ENCODE results near the gene SPATS2L.

SPATS2L gene

DNA sequence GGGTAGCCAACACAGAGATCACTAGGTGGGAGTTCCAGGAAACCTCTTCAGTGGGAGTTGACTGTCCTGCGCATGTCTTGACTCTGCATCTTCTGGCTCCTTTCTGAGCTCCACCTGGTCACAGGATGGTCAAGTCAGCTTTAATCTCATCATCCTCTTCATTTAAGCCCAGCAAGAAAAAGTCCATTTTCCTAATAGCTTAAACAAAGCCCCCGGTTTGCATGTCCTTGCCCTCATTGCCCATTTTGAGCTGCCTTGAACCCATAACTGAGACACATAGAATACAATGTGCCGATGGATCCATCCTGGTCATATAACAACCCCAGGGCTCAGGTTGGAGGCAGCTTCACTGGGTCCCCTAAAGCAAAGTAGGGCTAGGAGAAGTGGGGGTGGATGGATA is 40.8 kb downstream of the SPATS2L start:
- H3K36me3 ChIP-seq (ENCODE audit: control insufficient read depth, insufficient read depth, low read length): no peaks in the 10 kb centered on the region

GRCh38 chr2:200348897-200349563 is 42.5 kb downstream of the SPATS2L start:
- Histone ChIP-seq H3K9me3 (ENCODE audit: control insufficient read depth, low read length) (no peaks in the 10 kb centered on the region), H3K36me3 (ENCODE audit: control insufficient read depth, insufficient read depth, low read length) (no peaks in the 10 kb centered on the region), H3K4me1 (ENCODE audit: control insufficient read depth, insufficient read depth, low read length, poor library complexity, severe bottlenecking) (no peaks in the 10 kb centered on the region), H3K4me3 (ENCODE audit: insufficient read depth, low read depth, low read length, poor library complexity, severe bottlenecking) (no peak overlapping the region), H3K27ac (ENCODE audit: insufficient read depth, low read length, poor library complexity, severe bottlenecking) (no peak overlapping the region), H3K27me3 (replicated peaks; ENCODE audit: control insufficient read depth, insufficient read depth, low read length, poor library complexity, severe bottlenecking) (no peaks in the 10 kb centered on the region)
- DNase-seq: no peak

More for the DNA sequence above, 40.8 kb downstream of the SPATS2L start:
- no peak for DNase-seq
- Histone ChIP-seq H3K27ac (ENCODE audit: insufficient read depth, low read length, poor library complexity, severe bottlenecking) (no peak overlapping the region), H3K27me3 (replicated peaks; ENCODE audit: control insufficient read depth, insufficient read depth, low read length, poor library complexity, severe bottlenecking) (no peaks in the 10 kb centered on the region), H3K9me3 (ENCODE audit: control insufficient read depth, low read length) (no peaks in the 10 kb centered on the region), H3K4me1 (ENCODE audit: control insufficient read depth, insufficient read depth, low read length, poor library complexity, severe bottlenecking) (no peaks in the 10 kb centered on the region), H3K4me3 (ENCODE audit: insufficient read depth, low read depth, low read length, poor library complexity, severe bottlenecking) (no peak overlapping the region)

DNA sequence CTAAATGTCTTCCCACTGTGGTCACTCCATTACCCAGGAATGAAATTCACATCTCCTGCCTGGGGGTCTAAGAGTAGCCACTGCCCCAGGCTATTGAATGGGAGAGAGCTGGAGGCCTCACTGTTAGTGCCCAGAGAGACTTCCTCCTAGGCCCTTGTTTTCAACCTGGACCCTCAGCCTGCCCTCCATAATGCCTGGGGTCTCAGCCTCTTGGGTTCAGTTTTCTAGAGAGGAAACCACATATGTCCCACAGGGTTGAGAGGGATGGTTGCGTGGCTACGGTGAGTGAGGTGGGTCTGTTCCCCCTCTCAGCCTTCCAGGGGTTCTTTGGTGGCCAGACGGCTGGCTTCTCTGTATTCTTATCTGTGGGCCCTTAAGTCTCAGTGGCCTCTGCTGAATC is 43.4 kb downstream of the SPATS2L start:
- Histone ChIP-seq H3K27me3 (replicated peaks; ENCODE audit: control insufficient read depth, insufficient read depth, low read length, poor library complexity, severe bottlenecking) (no peaks in the 10 kb centered on the region), H3K36me3 (ENCODE audit: control insufficient read depth, insufficient read depth, low read length) (no peaks in the 10 kb centered on the region), H3K4me3 (ENCODE audit: insufficient read depth, low read depth, low read length, poor library complexity, severe bottlenecking) (no peak overlapping the region), H3K9me3 (ENCODE audit: control insufficient read depth, low read length) (no peaks in the 10 kb centered on the region), H3K27ac (ENCODE audit: insufficient read depth, low read length, poor library complexity, severe bottlenecking) (no peak overlapping the region), H3K4me1 (ENCODE audit: control insufficient read depth, insufficient read depth, low read length, poor library complexity, severe bottlenecking) (no peaks in the 10 kb centered on the region)
- DNase-seq: no peak

- H3K4me3 ChIP-seq (ENCODE audit: insufficient read depth, low read depth, low read length, poor library complexity, severe bottlenecking): no peak overlapping the region
- no peaks in the 10 kb centered on the region for H3K9me3 ChIP-seq (ENCODE audit: control insufficient read depth, low read length)
- DNase-seq: no peak
- no peaks in the 10 kb centered on the region for H3K36me3 ChIP-seq (ENCODE audit: control insufficient read depth, insufficient read depth, low read length)
- no peaks in the 10 kb centered on the region for H3K27me3 ChIP-seq (replicated peaks; ENCODE audit: control insufficient read depth, insufficient read depth, low read length, poor library complexity, severe bottlenecking)
- H3K4me1 ChIP-seq (ENCODE audit: control insufficient read depth, insufficient read depth, low read length, poor library complexity, severe bottlenecking): no peaks in the 10 kb centered on the region
- H3K27ac ChIP-seq (ENCODE audit: insufficient read depth, low read length, poor library complexity, severe bottlenecking): no peak overlapping the region
Measured at GRCh38 chr2:200350850-200351285, 44.4 kb downstream of the SPATS2L start.

DNA sequence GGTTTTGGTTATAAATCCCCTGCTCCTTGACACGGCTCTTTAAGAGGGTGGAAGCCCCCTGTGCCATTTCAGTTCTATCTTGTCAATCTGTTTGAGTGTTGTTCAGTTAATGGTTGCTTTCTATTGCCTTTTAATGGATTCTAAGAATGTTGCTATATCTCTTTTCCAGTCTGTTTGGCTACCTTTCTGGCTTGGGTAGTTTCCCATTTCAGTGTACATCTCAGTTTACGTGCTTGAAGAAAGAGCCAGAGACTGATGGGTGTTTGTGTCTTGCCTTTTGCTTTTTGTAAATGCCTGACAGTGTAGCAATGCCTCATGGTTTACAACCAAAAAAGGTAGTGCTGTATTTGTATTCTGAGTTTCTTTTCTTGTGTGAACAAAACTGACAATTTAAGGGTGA is 45.3 kb downstream of the SPATS2L start:
- Histone ChIP-seq H3K27ac (ENCODE audit: insufficient read depth, low read length, poor library complexity, severe bottlenecking) (no peak overlapping the region), H3K27me3 (replicated peaks; ENCODE audit: control insufficient read depth, insufficient read depth, low read length, poor library complexity, severe bottlenecking) (no peaks in the 10 kb centered on the region), H3K9me3 (ENCODE audit: control insufficient read depth, low read length) (no peaks in the 10 kb centered on the region), H3K4me3 (ENCODE audit: insufficient read depth, low read depth, low read length, poor library complexity, severe bottlenecking) (no peak overlapping the region), H3K36me3 (ENCODE audit: control insufficient read depth, insufficient read depth, low read length) (no peaks in the 10 kb centered on the region), H3K4me1 (ENCODE audit: control insufficient read depth, insufficient read depth, low read length, poor library complexity, severe bottlenecking) (no peaks in the 10 kb centered on the region)
- DNase-seq: no peak

DNA sequence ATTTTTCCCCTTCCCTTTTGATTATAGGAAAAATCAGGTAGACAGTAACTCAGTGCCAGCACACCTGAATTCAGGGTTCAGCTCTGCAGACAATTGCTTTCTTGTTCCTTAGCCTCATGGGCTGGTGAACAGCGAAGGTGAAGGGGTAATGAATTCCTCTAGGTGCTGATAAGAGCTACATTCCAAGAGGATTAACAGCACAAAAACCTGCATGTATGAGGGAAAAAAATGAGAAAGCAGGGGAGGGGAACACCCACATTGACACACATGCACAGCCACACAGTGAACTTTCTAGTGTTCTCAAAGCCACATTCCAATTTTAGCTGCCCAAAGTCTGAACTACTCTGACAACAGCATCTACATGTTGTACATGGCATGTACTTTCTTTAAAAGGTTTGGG is 46.1 kb downstream of the SPATS2L start:
- H3K9me3 ChIP-seq (ENCODE audit: control insufficient read depth, low read length): no peaks in the 10 kb centered on the region
- no peaks in the 10 kb centered on the region for H3K4me1 ChIP-seq (ENCODE audit: control insufficient read depth, insufficient read depth, low read length, poor library complexity, severe bottlenecking)
- no peak for DNase-seq
- no peaks in the 10 kb centered on the region for H3K27me3 ChIP-seq (replicated peaks; ENCODE audit: control insufficient read depth, insufficient read depth, low read length, poor library complexity, severe bottlenecking)
- H3K4me3 ChIP-seq (ENCODE audit: insufficient read depth, low read depth, low read length, poor library complexity, severe bottlenecking): no peak overlapping the region
- no peak overlapping the region for H3K27ac ChIP-seq (ENCODE audit: insufficient read depth, low read length, poor library complexity, severe bottlenecking)
- no peaks in the 10 kb centered on the region for H3K36me3 ChIP-seq (ENCODE audit: control insufficient read depth, insufficient read depth, low read length)

- H3K27me3 ChIP-seq (replicated peaks; ENCODE audit: control insufficient read depth, insufficient read depth, low read length, poor library complexity, severe bottlenecking): no peaks in the 10 kb centered on the region
- H3K4me3 ChIP-seq (ENCODE audit: insufficient read depth, low read depth, low read length, poor library complexity, severe bottlenecking): no peak overlapping the region
- no peaks in the 10 kb centered on the region for H3K9me3 ChIP-seq (ENCODE audit: control insufficient read depth, low read length)
- H3K36me3 ChIP-seq (ENCODE audit: control insufficient read depth, insufficient read depth, low read length): no peaks in the 10 kb centered on the region
- DNase-seq: no peak
- no peak overlapping the region for H3K27ac ChIP-seq (ENCODE audit: insufficient read depth, low read length, poor library complexity, severe bottlenecking)
- H3K4me1 ChIP-seq (ENCODE audit: control insufficient read depth, insufficient read depth, low read length, poor library complexity, severe bottlenecking): no peaks in the 10 kb centered on the region
Measured at GRCh38 chr2:200353120-200353519, 46.6 kb downstream of the SPATS2L start.

- Histone ChIP-seq H3K9me3 (ENCODE audit: control insufficient read depth, low read length) (no peaks in the 10 kb centered on the region), H3K36me3 (ENCODE audit: control insufficient read depth, insufficient read depth, low read length) (no peaks in the 10 kb centered on the region), H3K4me3 (ENCODE audit: insufficient read depth, low read depth, low read length, poor library complexity, severe bottlenecking) (no peak overlapping the region), H3K27me3 (replicated peaks; ENCODE audit: control insufficient read depth, insufficient read depth, low read length, poor library complexity, severe bottlenecking) (no peaks in the 10 kb centered on the region), H3K4me1 (ENCODE audit: control insufficient read depth, insufficient read depth, low read length, poor library complexity, severe bottlenecking) (no peaks in the 10 kb centered on the region), H3K27ac (ENCODE audit: insufficient read depth, low read length, poor library complexity, severe bottlenecking) (no peak overlapping the region)
- DNase-seq: no peak
Measured at GRCh38 chr2:200353874-200354273, 47.4 kb downstream of the SPATS2L start.

GRCh38 chr2:200354833-200355751 is 48.6 kb downstream of the SPATS2L start:
- Histone ChIP-seq H3K27ac (ENCODE audit: insufficient read depth, low read length, poor library complexity, severe bottlenecking) (no peak overlapping the region), H3K27me3 (replicated peaks; ENCODE audit: control insufficient read depth, insufficient read depth, low read length, poor library complexity, severe bottlenecking) (no peaks in the 10 kb centered on the region), H3K36me3 (ENCODE audit: control insufficient read depth, insufficient read depth, low read length) (no peaks in the 10 kb centered on the region), H3K4me3 (ENCODE audit: insufficient read depth, low read depth, low read length, poor library complexity, severe bottlenecking) (no peak overlapping the region), H3K4me1 (ENCODE audit: control insufficient read depth, insufficient read depth, low read length, poor library complexity, severe bottlenecking) (no peaks in the 10 kb centered on the region), H3K9me3 (ENCODE audit: control insufficient read depth, low read length) (no peaks in the 10 kb centered on the region)
- DNase-seq: no peak

GRCh38 chr2:200356321-200356720 is 49.8 kb downstream of the SPATS2L start:
- Histone ChIP-seq H3K4me3 (ENCODE audit: insufficient read depth, low read depth, low read length, poor library complexity, severe bottlenecking) (no peak overlapping the region), H3K27me3 (replicated peaks; ENCODE audit: control insufficient read depth, insufficient read depth, low read length, poor library complexity, severe bottlenecking) (no peaks in the 10 kb centered on the region), H3K9me3 (ENCODE audit: control insufficient read depth, low read length) (no peaks in the 10 kb centered on the region), H3K4me1 (ENCODE audit: control insufficient read depth, insufficient read depth, low read length, poor library complexity, severe bottlenecking) (no peaks in the 10 kb centered on the region), H3K27ac (ENCODE audit: insufficient read depth, low read length, poor library complexity, severe bottlenecking) (no peak overlapping the region), H3K36me3 (ENCODE audit: control insufficient read depth, insufficient read depth, low read length) (no peaks in the 10 kb centered on the region)
- DNase-seq: no peak

Data from effector memory CD4-positive, alpha-beta T cell (primary cell).